SU-DHL-6 (cell line): ENCODE measurements around the gene CTU2.

Source experiments
- CTCF ChIP-seq: fragments of 200-600 bp; sonication (generic); IDR thresholded peaks from one replicate; pipeline ENCODE4 v1.5.1; 2017; ENCODE audit warnings: antibody characterized with exemption, mild to moderate bottlenecking, low read length, moderate library complexity; ENCODE audit not compliant: insufficient read depth, poor library complexity, severe bottlenecking
- EZH2phosphoT487 ChIP-seq: fragments of 200-600 bp; sonication (generic), shearing (Covaris generic); conservative IDR thresholded peaks from 2 replicates; pipeline ENCODE4 v1.6.1; 2018; ENCODE audit warnings: mild to moderate bottlenecking, antibody characterized with exemption, low read length, moderate library complexity, mixed read lengths

- TF ChIP-seq CTCF (no peak), EZH2phosphoT487 (no peak)
Observed at GRCh38 chr16:88695753-88696152, 10.6 kb upstream of the CTU2 start.
